ENCODE measurements around the gene USP16.

The USP16 gene

GRCh38 chr21:29082046-29082815, 57.8 kb downstream of the USP16 start:
- H2BK120ac ChIP-seq (ENCODE audit: low read depth, low read length), result no peak overlapping the region

GRCh38 chr21:29083306-29083705, 58.8 kb downstream of the USP16 start:
- Histone ChIP-seq H3K36me3 (replicated peaks in 1 of 2; ENCODE audit: control insufficient read depth in 2 of 2, insufficient read depth in 2 of 2, low read length in 2 of 2) (no peaks in the 10 kb centered on the region), H3K27ac (replicated peaks; ENCODE audit: low read length) (no peak overlapping the region), H2BK12ac (ENCODE audit: low read length) (no peak overlapping the region), H2BK5ac (ENCODE audit: low read length) (no peak overlapping the region), H3K4me1 (ENCODE audit: control insufficient read depth in 2 of 2, insufficient read depth in 1 of 2, low read depth in 1 of 2, low read length in 2 of 2) (peaks cover 2 to 10% of the 10 kb centered on the region in 2 donors), H3K23ac (ENCODE audit: low read depth, low read length, poor library complexity) (no peak overlapping the region), H2BK120ac (ENCODE audit: low read depth, low read length) (no peak overlapping the region), H3K79me1 (ENCODE audit: low read depth, low read length) (no peaks in the 10 kb centered on the region), H3K9me3 (replicated peaks in 1 of 2; ENCODE audit: control insufficient read depth in 2 of 2, insufficient read depth in 1 of 2, low read depth in 1 of 2, low read length in 2 of 2) (no peaks in the 10 kb centered on the region), H2AK5ac (ENCODE audit: low read depth, low read length) (no peak overlapping the region), H2BK15ac (ENCODE audit: low read length) (no peak overlapping the region), H3K4ac (ENCODE audit: low read length) (no peak overlapping the region), H3K4me3 (ENCODE audit: low read length in 2 of 2) (no peak overlapping the region), H3K14ac (ENCODE audit: low read length) (no peak overlapping the region), H3K4me2 (ENCODE audit: insufficient read depth, low read length, poor library complexity, severe bottlenecking) (no peak overlapping the region), H3K18ac (ENCODE audit: low read length) (no peak overlapping the region), H3K27me3 (ENCODE audit: control insufficient read depth in 3 of 3, insufficient read depth in 3 of 3, low read depth in 1 of 3, low read length in 3 of 3) (no peaks in the 10 kb centered on the region), H2AFZ (ENCODE audit: low read length) (no peak overlapping the region), H4K91ac (ENCODE audit: low read depth, low read length, poor library complexity) (no peak overlapping the region), H3K9ac (ENCODE audit: low read depth, low read length, poor library complexity) (no peak overlapping the region), H4K8ac (ENCODE audit: low read depth, low read length) (no peak overlapping the region)
- WGBS, 2 donors (ENCODE audit: extremely low coverage in 2 of 2, insufficient read length in 2 of 2, insufficient replicate concordance in 1 of 2), result no CpG with 5 or more reads among the region's 3 CpGs
- no peak for DNase-seq (ENCODE audit: low spot score)

More at GRCh38 chr21:29082046-29082815, 57.8 kb downstream of the USP16 start:
- no peak for DNase-seq (ENCODE audit: low spot score)
- Histone ChIP-seq H3K27ac (replicated peaks; ENCODE audit: low read length) (no peak overlapping the region), H3K27me3 (ENCODE audit: control insufficient read depth in 3 of 3, insufficient read depth in 3 of 3, low read depth in 1 of 3, low read length in 3 of 3) (no peaks in the 10 kb centered on the region), H4K8ac (ENCODE audit: low read depth, low read length) (no peak overlapping the region), H4K91ac (ENCODE audit: low read depth, low read length, poor library complexity) (no peak overlapping the region), H3K9ac (ENCODE audit: low read depth, low read length, poor library complexity) (no peak overlapping the region), H2AFZ (ENCODE audit: low read length) (no peak overlapping the region), H3K36me3 (replicated peaks in 1 of 2; ENCODE audit: control insufficient read depth in 2 of 2, insufficient read depth in 2 of 2, low read length in 2 of 2) (no peaks in the 10 kb centered on the region), H3K23ac (ENCODE audit: low read depth, low read length, poor library complexity) (no peak overlapping the region), H3K4me1 (ENCODE audit: control insufficient read depth in 2 of 2, insufficient read depth in 1 of 2, low read depth in 1 of 2, low read length in 2 of 2) (peaks cover 2 to 10% of the 10 kb centered on the region in 2 donors), H2AK5ac (ENCODE audit: low read depth, low read length) (no peak overlapping the region), H3K14ac (ENCODE audit: low read length) (no peak overlapping the region), H3K4ac (ENCODE audit: low read length) (no peak overlapping the region), H2BK15ac (ENCODE audit: low read length) (no peak overlapping the region), H2BK5ac (ENCODE audit: low read length) (no peak overlapping the region), H2BK12ac (ENCODE audit: low read length) (no peak overlapping the region), H3K9me3 (replicated peaks in 1 of 2; ENCODE audit: control insufficient read depth in 2 of 2, insufficient read depth in 1 of 2, low read depth in 1 of 2, low read length in 2 of 2) (no peaks in the 10 kb centered on the region), H3K79me1 (ENCODE audit: low read depth, low read length) (no peaks in the 10 kb centered on the region), H3K18ac (ENCODE audit: low read length) (no peak overlapping the region), H3K4me2 (ENCODE audit: insufficient read depth, low read length, poor library complexity, severe bottlenecking) (no peak overlapping the region), H3K4me3 (ENCODE audit: low read length in 2 of 2) (no peak overlapping the region)
- no CpG with 5 or more reads among the region's 3 CpGs for WGBS, 2 donors (ENCODE audit: extremely low coverage in 2 of 2, insufficient read length in 2 of 2, insufficient replicate concordance in 1 of 2)

- no CpG with 5 or more reads among the region's 2 CpGs for WGBS, 2 donors (ENCODE audit: extremely low coverage in 2 of 2, insufficient read length in 2 of 2, insufficient replicate concordance in 1 of 2)
Observed at GRCh38 chr21:29084372-29084771, 59.9 kb downstream of the USP16 start.

GRCh38 chr21:29085106-29085752, 60.8 kb downstream of the USP16 start:
- no peak overlapping the region for H2AFZ ChIP-seq (ENCODE audit: low read length)
- no peaks in the 10 kb centered on the region for H3K27me3 ChIP-seq (ENCODE audit: control insufficient read depth in 3 of 3, insufficient read depth in 3 of 3, low read depth in 1 of 3, low read length in 3 of 3)
- H2BK12ac ChIP-seq (ENCODE audit: low read length), result no peak overlapping the region
- no peak overlapping the region for H2BK5ac ChIP-seq (ENCODE audit: low read length)
- no peak overlapping the region for H4K8ac ChIP-seq (ENCODE audit: low read depth, low read length)
- no peak overlapping the region for H3K27ac ChIP-seq (replicated peaks; ENCODE audit: low read length)
- H2BK120ac ChIP-seq (ENCODE audit: low read depth, low read length), result no peak overlapping the region
- no CpG with 5 or more reads among the region's 8 CpGs for WGBS, 2 donors (ENCODE audit: extremely low coverage in 2 of 2, insufficient read length in 2 of 2, insufficient replicate concordance in 1 of 2)
- no peak overlapping the region for H3K4me3 ChIP-seq (ENCODE audit: low read length in 2 of 2)
- peaks cover 0 to 2% of the 10 kb centered on the region in 2 donors for H3K4me1 ChIP-seq (ENCODE audit: control insufficient read depth in 2 of 2, insufficient read depth in 1 of 2, low read depth in 1 of 2, low read length in 2 of 2)
- H3K9ac ChIP-seq (ENCODE audit: low read depth, low read length, poor library complexity), result no peak overlapping the region
- no peak overlapping the region for H2BK15ac ChIP-seq (ENCODE audit: low read length)
- no peak overlapping the region for H3K4ac ChIP-seq (ENCODE audit: low read length)
- H3K23ac ChIP-seq (ENCODE audit: low read depth, low read length, poor library complexity), result no peak overlapping the region
- H3K4me2 ChIP-seq (ENCODE audit: insufficient read depth, low read length, poor library complexity, severe bottlenecking), result no peak overlapping the region
- H4K91ac ChIP-seq (ENCODE audit: low read depth, low read length, poor library complexity), result no peak overlapping the region
- H3K79me1 ChIP-seq (ENCODE audit: low read depth, low read length), result no peaks in the 10 kb centered on the region
- no peak overlapping the region for H3K18ac ChIP-seq (ENCODE audit: low read length)
- no peak for DNase-seq (ENCODE audit: low spot score)
- H2AK5ac ChIP-seq (ENCODE audit: low read depth, low read length), result no peak overlapping the region
- no peaks in the 10 kb centered on the region for H3K36me3 ChIP-seq (replicated peaks in 1 of 2; ENCODE audit: control insufficient read depth in 2 of 2, insufficient read depth in 2 of 2, low read length in 2 of 2)
- H3K14ac ChIP-seq (ENCODE audit: low read length), result no peak overlapping the region
- H3K9me3 ChIP-seq (replicated peaks in 1 of 2; ENCODE audit: control insufficient read depth in 2 of 2, insufficient read depth in 1 of 2, low read depth in 1 of 2, low read length in 2 of 2), result no peaks in the 10 kb centered on the region

More at GRCh38 chr21:29084372-29084771, 59.9 kb downstream of the USP16 start:
- peaks cover 2 to 6% of the 10 kb centered on the region in 2 donors for H3K4me1 ChIP-seq (ENCODE audit: control insufficient read depth in 2 of 2, insufficient read depth in 1 of 2, low read depth in 1 of 2, low read length in 2 of 2)
- H3K14ac ChIP-seq (ENCODE audit: low read length), result no peak overlapping the region
- H3K79me1 ChIP-seq (ENCODE audit: low read depth, low read length), result no peaks in the 10 kb centered on the region
- H2BK120ac ChIP-seq (ENCODE audit: low read depth, low read length), result no peak overlapping the region
- H3K4me3 ChIP-seq (ENCODE audit: low read length in 2 of 2), result no peak overlapping the region
- no peak overlapping the region for H2AFZ ChIP-seq (ENCODE audit: low read length)
- H4K91ac ChIP-seq (ENCODE audit: low read depth, low read length, poor library complexity), result no peak overlapping the region
- H3K27me3 ChIP-seq (ENCODE audit: control insufficient read depth in 3 of 3, insufficient read depth in 3 of 3, low read depth in 1 of 3, low read length in 3 of 3), result no peaks in the 10 kb centered on the region
- no peak overlapping the region for H3K4me2 ChIP-seq (ENCODE audit: insufficient read depth, low read length, poor library complexity, severe bottlenecking)
- no peak overlapping the region for H2BK5ac ChIP-seq (ENCODE audit: low read length)
- H2BK15ac ChIP-seq (ENCODE audit: low read length), result no peak overlapping the region
- H3K4ac ChIP-seq (ENCODE audit: low read length), result no peak overlapping the region
- H3K23ac ChIP-seq (ENCODE audit: low read depth, low read length, poor library complexity), result no peak overlapping the region
- no peak overlapping the region for H3K9ac ChIP-seq (ENCODE audit: low read depth, low read length, poor library complexity)
- no peak overlapping the region for H3K18ac ChIP-seq (ENCODE audit: low read length)
- H2AK5ac ChIP-seq (ENCODE audit: low read depth, low read length), result no peak overlapping the region
- H3K36me3 ChIP-seq (replicated peaks in 1 of 2; ENCODE audit: control insufficient read depth in 2 of 2, insufficient read depth in 2 of 2, low read length in 2 of 2), result no peaks in the 10 kb centered on the region
- H4K8ac ChIP-seq (ENCODE audit: low read depth, low read length), result no peak overlapping the region
- no peak overlapping the region for H3K27ac ChIP-seq (replicated peaks; ENCODE audit: low read length)
- no peak for DNase-seq (ENCODE audit: low spot score)
- H3K9me3 ChIP-seq (replicated peaks in 1 of 2; ENCODE audit: control insufficient read depth in 2 of 2, insufficient read depth in 1 of 2, low read depth in 1 of 2, low read length in 2 of 2), result no peaks in the 10 kb centered on the region
- no peak overlapping the region for H2BK12ac ChIP-seq (ENCODE audit: low read length)
